HepG2 (cell line): Measurements from ENCODE around the gene TPI1. TPM values are rescaled to one million over a fixed set of nuclear protein-coding genes. Genes with fewer than 3 reads are reported as not detected.
A peak's percentile ranks its signal among the peaks of the same experiment; 100 is the strongest.

Experiments used
- ATRX ChIP-seq: sonication (generic); formaldehyde crosslinking; IDR thresholded peaks from 2 replicates; pipeline ENCODE4 v1.4.0; 2020; ENCODE audit warnings: missing genetic modification reagents, borderline replicate concordance
- BRCA1 ChIP-seq: sonication (generic); formaldehyde crosslinking; IDR thresholded peaks from 2 replicates; pipeline ENCODE4 v1.4.0; 2020; ENCODE audit warnings: missing genetic modification reagents
- CBX5 ChIP-seq: sonication (generic); formaldehyde crosslinking; IDR thresholded peaks from 2 replicates; pipeline ENCODE4 v1.4.0; 2020; ENCODE audit warnings: missing genetic modification reagents, borderline replicate concordance
- ELF3 ChIP-seq: IDR thresholded peaks from 2 replicates; pipeline ENCODE4 v1.6.1; 2016; ENCODE audit warnings: missing genetic modification reagents, missing compliant biosample characterization
- GABPB1 ChIP-seq: IDR thresholded peaks from 2 replicates; pipeline ENCODE4 v1.6.1; 2016; ENCODE audit warnings: mild to moderate bottlenecking, missing genetic modification reagents, moderate library complexity, missing compliant biosample characterization
- GPBP1L1 ChIP-seq: sonication (generic); formaldehyde crosslinking; IDR thresholded peaks from 2 replicates; pipeline ENCODE4 v1.5.0; 2020; ENCODE audit warnings: mild to moderate bottlenecking, missing genetic modification reagents
- HES4 ChIP-seq: sonication (generic); formaldehyde crosslinking; IDR thresholded peaks from 2 replicates; pipeline ENCODE4 v1.9.0; 2021; ENCODE audit warnings: mild to moderate bottlenecking, missing genetic modification reagents, borderline replicate concordance
- HNF1A ChIP-seq, 2 experiments: sonication (generic) in 1 of 2; formaldehyde crosslinking in 1 of 2; IDR thresholded peaks; 2 replicates each; pipeline versions ENCODE4 v1.4.0 to v1.6.1; 2016 to 2020; ENCODE audit warnings: borderline replicate concordance in 1 of 2, low read depth in 1 of 2, mild to moderate bottlenecking in 1 of 2, missing genetic modification reagents in 1 of 2
- IRF2 ChIP-seq: IDR thresholded peaks from 2 replicates; pipeline ENCODE4 v1.6.1; 2018; ENCODE audit warnings: missing genetic modification reagents, missing compliant biosample characterization
- KMT2A ChIP-seq: sonication (generic); formaldehyde crosslinking; IDR thresholded peaks from 2 replicates; pipeline ENCODE4 v1.4.0; 2020; ENCODE audit warnings: missing genetic modification reagents
- MAX ChIP-seq: IDR thresholded peaks from 2 replicates; pipeline ENCODE4 v1.6.1; 2012; ENCODE audit warnings: inconsistent platforms
- MED8 ChIP-seq: sonication (generic); formaldehyde crosslinking; IDR thresholded peaks from 2 replicates; pipeline ENCODE4 v1.8.1; 2023; ENCODE audit warnings: mild to moderate bottlenecking, missing genetic modification reagents; ENCODE audit not compliant: insufficient replicate concordance
- MLLT10 ChIP-seq: sonication (generic); formaldehyde crosslinking; IDR thresholded peaks from 2 replicates; pipeline ENCODE4 v1.4.0; 2020; ENCODE audit warnings: missing genetic modification reagents
- POLR2AphosphoS5 ChIP-seq: IDR thresholded peaks from 2 replicates; pipeline ENCODE4 v1.6.1; 2012; ENCODE audit warnings: low read depth, low read length
- RAD21 ChIP-seq: fragments of 450-650 bp; formaldehyde crosslinking; IDR thresholded peaks from 2 replicates; pipeline ENCODE4 v1.5.0; 2020; ENCODE audit warnings: mild to moderate bottlenecking
- RXRA ChIP-seq: sonication (generic); formaldehyde crosslinking; IDR thresholded peaks from 2 replicates; pipeline ENCODE4 v1.5.1; 2020; ENCODE audit warnings: missing genetic modification reagents
- SKI ChIP-seq: fragments of 450-650 bp; IDR thresholded peaks from one replicate; pipeline ENCODE4 v1.6.1; 2018; ENCODE audit warnings: mild to moderate bottlenecking; ENCODE audit not compliant: partially characterized antibody
- TBX3 ChIP-seq: fragments of 450-650 bp; IDR thresholded peaks from 2 replicates; pipeline ENCODE4 v1.6.1; 2017; ENCODE audit warnings: antibody characterized with exemption, mild to moderate bottlenecking, inconsistent platforms, borderline replicate concordance
- ZNF552 ChIP-seq: sonication (generic); formaldehyde crosslinking; IDR thresholded peaks from 2 replicates; pipeline ENCODE4 v1.9.0; 2022; ENCODE audit warnings: missing genetic modification reagents, mild to moderate bottlenecking, borderline replicate concordance
- polyA plus RNA-seq, 8 experiments: library from polyadenylated mRNA; depleted of rRNA in 3 of 8; stranded (reverse) in 7 of 8; unstranded in 1 of 8; fragments of >200 nt; fragmentation: Illumina TruSeq in 4 of 8; extraction: Trizol in 4 of 8; gene quantifications; 2 replicates each; pipeline versions ENCODE4 v1.2.1 to v1.2.3, GENCODE V29; 2011 to 2016; ENCODE audit warnings: low read depth in 4 of 8, missing spikeins in 1 of 8, mixed read lengths in 1 of 8; ENCODE audit not compliant: insufficient read depth in 1 of 8
- total RNA-seq, 5 experiments: library from RNA; depleted of rRNA; stranded (reverse); fragments of >200 nt; fragmentation: Illumina TruSeq; extraction: Trizol; gene quantifications; 2 replicates each; pipeline ENCODE4 v1.2.3, GENCODE V29; 2016; ENCODE audit warnings: low read depth in 1 of 5
- TF ChIP-seq, protein P1 (sequence below): sonication (generic); formaldehyde crosslinking; IDR thresholded peaks from 2 replicates; pipeline ENCODE4 v1.4.0; 2020; ENCODE audit warnings: mild to moderate bottlenecking, missing genetic modification reagents
- TF ChIP-seq, protein P2 (sequence below): sonication (generic); formaldehyde crosslinking; IDR thresholded peaks from 2 replicates; pipeline ENCODE4 v1.5.1; 2020; ENCODE audit warnings: missing genetic modification reagents, mild to moderate bottlenecking, borderline replicate concordance
- TF ChIP-seq, protein P3 (sequence below): sonication (generic); formaldehyde crosslinking; IDR thresholded peaks from 2 replicates; pipeline ENCODE4 v1.4.0; 2020; ENCODE audit warnings: mild to moderate bottlenecking, missing genetic modification reagents

Gene TPI1
- total and polyA plus RNA-seq, 2 of the 13 experiments (the other 11 are each of a cell fraction or from before 2014, with no cell fraction given), result 945 to 2,535 TPM

DNA sequence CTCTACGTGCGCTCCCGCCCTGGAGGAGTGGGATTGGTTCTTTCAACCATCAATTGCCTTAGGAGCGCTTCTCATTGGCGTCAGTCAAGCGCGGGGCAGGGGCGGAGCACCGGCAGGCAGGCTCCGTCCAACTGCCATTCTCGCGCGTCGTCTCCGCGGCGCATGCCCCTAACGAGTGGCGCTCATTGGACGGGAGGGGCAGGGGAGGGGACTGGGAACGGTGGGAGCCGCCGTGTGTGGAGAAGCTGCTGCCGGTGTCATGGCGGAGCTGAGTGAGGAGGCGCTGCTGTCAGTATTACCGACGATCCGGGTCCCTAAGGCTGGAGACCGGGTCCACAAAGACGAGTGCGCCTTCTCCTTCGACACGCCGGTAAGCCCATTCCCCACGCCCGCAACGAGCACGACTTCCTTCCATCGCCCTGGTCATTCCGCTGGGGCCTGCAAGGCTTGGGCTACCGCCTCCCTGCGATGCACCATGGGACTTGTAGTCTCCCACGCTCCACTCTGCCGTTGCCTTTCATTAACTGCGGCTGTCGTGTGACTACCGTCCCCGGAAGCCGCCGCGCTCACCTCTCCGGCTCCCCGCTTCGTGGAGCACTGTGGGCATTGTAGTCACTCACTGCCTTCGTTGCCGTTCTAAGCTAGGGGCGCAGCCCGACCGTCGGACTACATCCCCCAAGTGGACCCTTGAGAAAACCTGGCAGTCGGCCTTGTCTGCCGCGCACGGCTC, 15.2 kb upstream of the TPI1 start, which contains the start of gene USP5 (continued):
- peak; percentile 47 for TF ChIP-seq HNF1A (IDR thresholded peaks at IDR 0.05; ENCODE audit: low read depth)
- peak; percentile 31; the same call in 1 of the 2 replicates for TF ChIP-seq HNF1A (CRISPR knock-in tag; IDR thresholded peaks at IDR 0.05; ENCODE audit: borderline replicate concordance)
- TF ChIP-seq GABPB1 (CRISPR knock-in tag), result peak; percentile 98
- TF ChIP-seq MAX, result peak; percentile 83
- no peak for TF ChIP-seq ATRX (CRISPR knock-in tag)
- 0 out of 2 replicates have a peak, but pooled peaks have one; percentile 8 for TF ChIP-seq TBX3
- peak; percentile 39 for TF ChIP-seq RXRA (CRISPR knock-in tag)
- TF ChIP-seq RAD21 (CRISPR knock-in tag), result peak; percentile 65
- peak; percentile 25 for TF ChIP-seq MED8
- TF ChIP-seq, protein P1, sequence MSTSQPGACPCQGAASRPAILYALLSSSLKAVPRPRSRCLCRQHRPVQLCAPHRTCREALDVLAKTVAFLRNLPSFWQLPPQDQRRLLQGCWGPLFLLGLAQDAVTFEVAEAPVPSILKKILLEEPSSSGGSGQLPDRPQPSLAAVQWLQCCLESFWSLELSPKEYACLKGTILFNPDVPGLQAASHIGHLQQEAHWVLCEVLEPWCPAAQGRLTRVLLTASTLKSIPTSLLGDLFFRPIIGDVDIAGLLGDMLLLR (CRISPR knock-in tag), result peak; percentile 43; the same call in 1 of the 2 replicates
- TF ChIP-seq IRF2, result peak; percentile 96
- TF ChIP-seq HES4 (CRISPR knock-in tag), result no peak; the same call in 1 of the 2 replicates
- no peak for TF ChIP-seq MLLT10 (CRISPR knock-in tag)
- TF ChIP-seq, protein P2, sequence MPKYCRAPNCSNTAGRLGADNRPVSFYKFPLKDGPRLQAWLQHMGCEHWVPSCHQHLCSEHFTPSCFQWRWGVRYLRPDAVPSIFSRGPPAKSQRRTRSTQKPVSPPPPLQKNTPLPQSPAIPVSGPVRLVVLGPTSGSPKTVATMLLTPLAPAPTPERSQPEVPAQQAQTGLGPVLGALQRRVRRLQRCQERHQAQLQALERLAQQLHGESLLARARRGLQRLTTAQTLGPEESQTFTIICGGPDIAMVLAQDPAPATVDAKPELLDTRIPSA (CRISPR knock-in tag), result no peak
- TF ChIP-seq ELF3 (CRISPR knock-in tag), result peak; percentile 72
- peak; percentile 66 for TF ChIP-seq POLR2AphosphoS5
- TF ChIP-seq ZNF552 (CRISPR knock-in tag), result no peak
- TF ChIP-seq GPBP1L1 (CRISPR knock-in tag), result no peak
- TF ChIP-seq CBX5, result no peak; the same call in 1 of the 2 replicates
- TF ChIP-seq KMT2A (CRISPR knock-in tag), result 0 out of 2 replicates have a peak, but pooled peaks have one; percentile 16
- TF ChIP-seq, protein P3, sequence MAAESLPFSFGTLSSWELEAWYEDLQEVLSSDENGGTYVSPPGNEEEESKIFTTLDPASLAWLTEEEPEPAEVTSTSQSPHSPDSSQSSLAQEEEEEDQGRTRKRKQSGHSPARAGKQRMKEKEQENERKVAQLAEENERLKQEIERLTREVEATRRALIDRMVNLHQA, result no peak
- TF ChIP-seq SKI, result peak; percentile 20
- TF ChIP-seq BRCA1 (CRISPR knock-in tag), result no peak; the same call in 1 of the 2 replicates
